Prostate gland (tissue), 2 donors: ENCODE results near the gene PROM1. TPM values are rescaled to one million over a fixed set of nuclear protein-coding genes. Genes with fewer than 3 reads are reported as not detected.

Experiments
- DNase-seq: peaks from one replicate; pipeline ENCODE4 v3.0.0-alpha.2; 2019; ENCODE audit warnings: low spot score
- H3K27ac ChIP-seq, 2 donors: fragments of 200-600 bp; sonication (generic); 2 replicates each; pipeline ENCODE4 v1.5.1; 2017 to 2019
- H3K27me3 ChIP-seq: fragments of 200-600 bp; sonication (generic); replicated peaks from 2 replicates; pipeline ENCODE4 v1.5.1; 2019; ENCODE audit not compliant: insufficient read depth
- H3K36me3 ChIP-seq, 2 donors: fragments of 200-600 bp; sonication (generic); 1 replicate in 1 of 2; 2 replicates in 1 of 2; pipeline versions ENCODE4 v1.5.1 to v1.8.1; 2017 to 2019
- H3K4me1 ChIP-seq: fragments of 200-600 bp; sonication (generic); replicated peaks from 2 replicates; pipeline ENCODE4 v1.5.1; 2019
- H3K4me3 ChIP-seq, 2 donors: fragments of 200-600 bp; sonication (generic); 2 replicates each; pipeline ENCODE4 v1.5.1; 2017 to 2019
- H3K9me3 ChIP-seq: fragments of 200-600 bp; sonication (generic); 2 replicates; pipeline ENCODE4 v1.5.1; 2017
- POLR2A ChIP-seq: fragments of 450-650 bp; IDR thresholded peaks from one replicate; pipeline ENCODE4 v1.6.1; 2016; ENCODE audit warnings: antibody characterized with exemption, mild to moderate bottlenecking
- POLR2AphosphoS5 ChIP-seq: sonication (generic); formaldehyde crosslinking; IDR thresholded peaks from one replicate; pipeline ENCODE4 v1.6.1; 2017; ENCODE audit warnings: antibody characterized with exemption
- WGBS: methylation state at CpG from one replicate; pipeline ENCODE4 v1.1.5; 2018; 5-methylcytosine and 5-hydroxymethylcytosine counted together
- intact Hi-C: fragments of 100-400 bp; cut with DNase I; formaldehyde crosslinking; loops from one replicate; pipeline ENCODE4 v1.14.2; 2022
- total RNA-seq, 2 donors: library from RNA; depleted of rRNA; stranded (reverse); fragments of >200 nt; gene quantifications; one replicate each; pipeline ENCODE4 v1.1.0, GENCODE V29; 2016
- TF ChIP-seq, protein P1 (sequence below), 4 experiments: fragments of 200-600 bp in 2 of 4; fragments of 450-650 bp in 2 of 4; sonication (generic) in 2 of 4; IDR thresholded peaks; 1 replicate in 3 of 4; 2 replicates in 1 of 4; pipeline ENCODE4 v1.5.1; 2016 to 2019; ENCODE audit warnings: antibody characterized with exemption in 4 of 4, mild to moderate bottlenecking in 2 of 4, moderate library complexity in 2 of 4

The PROM1 gene, protein sequence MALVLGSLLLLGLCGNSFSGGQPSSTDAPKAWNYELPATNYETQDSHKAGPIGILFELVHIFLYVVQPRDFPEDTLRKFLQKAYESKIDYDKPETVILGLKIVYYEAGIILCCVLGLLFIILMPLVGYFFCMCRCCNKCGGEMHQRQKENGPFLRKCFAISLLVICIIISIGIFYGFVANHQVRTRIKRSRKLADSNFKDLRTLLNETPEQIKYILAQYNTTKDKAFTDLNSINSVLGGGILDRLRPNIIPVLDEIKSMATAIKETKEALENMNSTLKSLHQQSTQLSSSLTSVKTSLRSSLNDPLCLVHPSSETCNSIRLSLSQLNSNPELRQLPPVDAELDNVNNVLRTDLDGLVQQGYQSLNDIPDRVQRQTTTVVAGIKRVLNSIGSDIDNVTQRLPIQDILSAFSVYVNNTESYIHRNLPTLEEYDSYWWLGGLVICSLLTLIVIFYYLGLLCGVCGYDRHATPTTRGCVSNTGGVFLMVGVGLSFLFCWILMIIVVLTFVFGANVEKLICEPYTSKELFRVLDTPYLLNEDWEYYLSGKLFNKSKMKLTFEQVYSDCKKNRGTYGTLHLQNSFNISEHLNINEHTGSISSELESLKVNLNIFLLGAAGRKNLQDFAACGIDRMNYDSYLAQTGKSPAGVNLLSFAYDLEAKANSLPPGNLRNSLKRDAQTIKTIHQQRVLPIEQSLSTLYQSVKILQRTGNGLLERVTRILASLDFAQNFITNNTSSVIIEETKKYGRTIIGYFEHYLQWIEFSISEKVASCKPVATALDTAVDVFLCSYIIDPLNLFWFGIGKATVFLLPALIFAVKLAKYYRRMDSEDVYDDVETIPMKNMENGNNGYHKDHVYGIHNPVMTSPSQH
- total RNA-seq: 1 to 10 TPM; 5.7 to 9.7 TPM

DNA sequence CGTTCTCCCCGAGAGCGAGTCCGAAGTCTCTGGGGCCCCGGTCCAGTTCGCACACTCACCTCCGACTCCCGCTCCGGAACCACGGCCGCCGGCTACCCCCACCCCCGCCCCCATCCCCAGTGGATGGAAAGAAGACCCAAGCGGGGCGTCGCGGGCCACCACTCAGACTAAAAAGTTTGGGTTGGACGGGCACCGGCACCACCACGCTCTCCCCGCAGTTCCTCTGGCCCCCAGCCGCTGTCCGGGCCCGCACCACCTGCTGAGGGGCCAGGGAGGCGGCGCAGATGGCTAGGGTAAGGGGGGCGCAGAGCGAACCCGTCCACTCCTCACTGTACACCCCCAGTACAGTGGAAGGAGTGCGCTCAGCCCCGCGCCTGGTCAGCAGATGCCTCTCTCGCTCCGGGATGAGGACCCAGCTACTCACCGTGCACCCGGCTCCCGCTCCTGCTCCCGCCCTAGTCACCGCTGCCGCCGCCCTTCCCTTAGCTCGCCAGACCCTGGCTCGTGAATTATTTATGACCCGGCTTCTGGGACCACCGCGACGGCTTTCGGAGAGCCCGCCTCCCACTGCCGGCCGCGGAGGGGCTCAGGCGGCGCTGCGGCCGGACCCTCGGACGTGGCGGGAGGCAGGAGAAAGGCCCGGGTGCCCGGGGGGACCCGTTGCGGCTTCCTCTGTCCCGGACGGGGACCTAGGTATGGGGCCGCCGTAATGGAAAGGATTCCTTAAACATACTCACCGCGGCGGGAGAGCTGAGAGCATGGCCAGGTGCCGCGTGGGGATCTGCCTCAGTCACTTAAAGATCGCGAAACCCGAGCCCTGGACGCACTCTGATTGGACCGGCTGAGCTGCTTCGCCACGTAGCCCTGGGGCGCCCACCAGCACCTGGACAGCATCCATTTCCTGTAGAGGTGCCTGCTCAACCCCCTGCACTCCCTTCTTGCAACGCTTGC, at the start of gene PROM1:
Gene PROM1 (minus strand): TSS at position 783 of the 951 bp plus-strand sequence. CDS start 8,117 bp downstream, outside the sequence.
- DNase-seq: no peak
- intact Hi-C loops: loop anchor here (5.0 kb wide), 1 partner anchor 51 kb away; no protein-coding TSS in a partner anchor
- WGBS: 1% methylated on average over 70 of the region's 81 CpGs
- H3K9me3 ChIP-seq: no peaks in the 10 kb centered on the region
- H3K4me1 ChIP-seq: peaks cover 11% of the 10 kb centered on the region
- H3K4me3 ChIP-seq: peak within 1 kb of the TSS; percentile 26
- H3K27me3 ChIP-seq: peaks cover 10% of the 10 kb centered on the region
- TF ChIP-seq, protein P1, sequence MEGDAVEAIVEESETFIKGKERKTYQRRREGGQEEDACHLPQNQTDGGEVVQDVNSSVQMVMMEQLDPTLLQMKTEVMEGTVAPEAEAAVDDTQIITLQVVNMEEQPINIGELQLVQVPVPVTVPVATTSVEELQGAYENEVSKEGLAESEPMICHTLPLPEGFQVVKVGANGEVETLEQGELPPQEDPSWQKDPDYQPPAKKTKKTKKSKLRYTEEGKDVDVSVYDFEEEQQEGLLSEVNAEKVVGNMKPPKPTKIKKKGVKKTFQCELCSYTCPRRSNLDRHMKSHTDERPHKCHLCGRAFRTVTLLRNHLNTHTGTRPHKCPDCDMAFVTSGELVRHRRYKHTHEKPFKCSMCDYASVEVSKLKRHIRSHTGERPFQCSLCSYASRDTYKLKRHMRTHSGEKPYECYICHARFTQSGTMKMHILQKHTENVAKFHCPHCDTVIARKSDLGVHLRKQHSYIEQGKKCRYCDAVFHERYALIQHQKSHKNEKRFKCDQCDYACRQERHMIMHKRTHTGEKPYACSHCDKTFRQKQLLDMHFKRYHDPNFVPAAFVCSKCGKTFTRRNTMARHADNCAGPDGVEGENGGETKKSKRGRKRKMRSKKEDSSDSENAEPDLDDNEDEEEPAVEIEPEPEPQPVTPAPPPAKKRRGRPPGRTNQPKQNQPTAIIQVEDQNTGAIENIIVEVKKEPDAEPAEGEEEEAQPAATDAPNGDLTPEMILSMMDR (IDR thresholded peaks at IDR 0.05): no peak
- no peak for TF ChIP-seq POLR2AphosphoS5
- no peak for TF ChIP-seq POLR2A
- no peaks in the 10 kb centered on the region for H3K36me3 ChIP-seq
- no peak within 1 kb of the TSS for H3K27ac ChIP-seq

DNA sequence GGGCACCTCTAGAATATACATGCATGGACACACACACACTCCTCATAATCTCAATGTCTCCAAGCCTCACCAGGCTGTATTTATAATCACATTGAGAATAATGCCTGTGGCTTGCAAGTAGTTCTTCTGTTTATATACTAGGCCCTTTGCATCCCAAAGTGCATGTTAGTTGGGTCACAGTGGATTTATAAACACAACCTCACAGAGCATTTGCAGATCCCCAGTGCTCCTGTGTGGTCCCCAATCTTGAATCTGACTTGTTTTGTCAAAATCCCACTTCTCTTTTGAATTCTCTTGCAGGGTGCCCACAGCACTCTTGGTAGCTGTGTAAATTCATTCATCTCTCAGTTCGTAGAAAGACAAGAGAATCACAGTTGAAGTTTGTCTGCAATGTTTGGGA, 49.6 kb upstream of the PROM1 start:
- WGBS: 82% methylated on average over 1 of the region's 1 CpG
- intact Hi-C loops: no loop called here
- no peak for DNase-seq
- Histone ChIP-seq H3K36me3 (no peaks in the 10 kb centered on the region), H3K27ac (no peak overlapping the region), H3K4me3 (no peak overlapping the region), H3K4me1 (no peaks in the 10 kb centered on the region), H3K27me3 (no peaks in the 10 kb centered on the region), H3K9me3 (no peaks in the 10 kb centered on the region)
- no peak for TF ChIP-seq POLR2A
- TF ChIP-seq, protein P1 (IDR thresholded peaks at IDR 0.05): no peak
- no peak for TF ChIP-seq POLR2AphosphoS5

DNA sequence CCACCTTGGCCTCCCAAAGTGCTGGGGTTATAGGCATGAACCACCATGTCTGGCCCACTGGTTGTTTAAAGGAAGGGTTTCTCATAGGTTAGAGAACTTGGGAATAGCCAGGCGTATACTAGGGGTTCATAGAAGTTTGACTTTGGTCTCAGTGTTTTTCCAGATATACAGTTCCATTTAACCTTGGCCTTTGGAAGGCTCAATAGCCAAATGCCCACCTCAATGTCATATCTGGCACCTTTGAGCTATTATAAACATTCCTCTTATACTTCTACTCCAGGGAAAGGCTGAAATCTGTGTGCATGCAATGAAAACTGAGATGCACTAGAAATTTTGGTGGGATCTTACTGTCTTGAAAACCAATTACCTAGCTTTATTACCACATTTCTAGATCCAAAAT, 47.5 kb upstream of the PROM1 start:
- no peaks in the 10 kb centered on the region for H3K27me3 ChIP-seq
- H3K9me3 ChIP-seq: no peaks in the 10 kb centered on the region
- no peaks in the 10 kb centered on the region for H3K4me1 ChIP-seq
- H3K36me3 ChIP-seq: no peaks in the 10 kb centered on the region
- no peak overlapping the region for H3K4me3 ChIP-seq
- no peak for DNase-seq
- no peak overlapping the region for H3K27ac ChIP-seq
- intact Hi-C loops: no loop called here
- TF ChIP-seq, protein P1 (IDR thresholded peaks at IDR 0.05): no peak
- TF ChIP-seq POLR2AphosphoS5 (no peak), POLR2A (no peak)
- WGBS: 91% methylated on average over 1 of the region's 1 CpG

DNA sequence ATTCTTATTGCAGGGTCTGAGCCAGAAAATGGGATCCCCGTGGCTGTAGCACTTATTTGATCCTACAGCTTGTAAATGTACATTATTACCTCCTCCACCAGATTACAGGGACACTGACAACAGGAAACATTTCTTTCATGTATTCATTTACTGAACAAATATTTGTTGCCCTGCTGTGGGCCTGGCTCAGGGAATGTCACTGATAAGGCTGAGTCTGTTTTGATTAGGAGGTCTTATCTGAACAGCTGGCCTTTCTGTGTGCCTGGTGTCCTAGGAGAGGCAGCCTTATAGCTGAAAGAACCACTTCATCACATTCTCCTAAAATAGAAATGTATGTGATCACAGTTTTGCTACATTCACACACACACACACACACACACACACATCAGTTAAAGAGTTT, 45.5 kb upstream of the PROM1 start:
- Histone ChIP-seq H3K4me1 (no peaks in the 10 kb centered on the region), H3K27ac (no peak overlapping the region), H3K27me3 (no peaks in the 10 kb centered on the region), H3K9me3 (no peaks in the 10 kb centered on the region), H3K36me3 (no peaks in the 10 kb centered on the region), H3K4me3 (no peak overlapping the region)
- intact Hi-C loops: no loop called here
- 26% methylated on average over 1 of the region's 1 CpG for WGBS
- TF ChIP-seq, protein P1 (IDR thresholded peaks at IDR 0.05): no peak
- TF ChIP-seq POLR2A (no peak), POLR2AphosphoS5 (no peak)
- no peak for DNase-seq
